A204.1 (cell line): ENCODE measurements around the gene ELANE.
A peak's percentile ranks its signal among the peaks of the same experiment; 100 is the strongest.
"Not testable (repeated sequence)": the region's sequence is repeated elsewhere in the genome, so short reads cannot be mapped to it uniquely, and the experiment has no call there.

ENCODE experiments used
- FAIRE-seq: peaks from 2 replicates; lab custom pipeline; 2012; peaks lifted over from hg19 to GRCh38; lab: Jason Lieb, UNC

ELANE gene

GRCh38 chr19:879711-880438 is 27.8 kb downstream of the ELANE start:
- no peak for FAIRE-seq

- FAIRE-seq = no peak
Observed at GRCh38 chr19:881385-882071, 29.4 kb downstream of the ELANE start.

- FAIRE-seq = no peak
Observed at GRCh38 chr19:882871-883497, 30.9 kb downstream of the ELANE start.

- FAIRE-seq = no peak
Observed at GRCh38 chr19:883661-884211, 31.6 kb downstream of the ELANE start.

- FAIRE-seq = no peak
Observed at GRCh38 chr19:884420-885211, 32.5 kb downstream of the ELANE start.

GRCh38 chr19:885536-886224 is 33.6 kb downstream of the ELANE start:
- no peak for FAIRE-seq

GRCh38 chr19:887072-887471 is 35.0 kb downstream of the ELANE start:
- FAIRE-seq = no peak

- FAIRE-seq = no peak
Observed at GRCh38 chr19:887599-887998, 35.5 kb downstream of the ELANE start.

- FAIRE-seq = no peak
Observed at GRCh38 chr19:888581-889385, 36.7 kb downstream of the ELANE start.

- no peak for FAIRE-seq
Observed at GRCh38 chr19:889662-890295, 37.7 kb downstream of the ELANE start.

- no peak for FAIRE-seq
Observed at GRCh38 chr19:890831-891230, 38.7 kb downstream of the ELANE start.

- FAIRE-seq = not testable (repeated sequence)
Observed at GRCh38 chr19:891421-892200, 39.5 kb downstream of the ELANE start.

- no peak for FAIRE-seq
Observed at GRCh38 chr19:892243-892893, 40.3 kb downstream of the ELANE start.

- peak; percentile 70 for FAIRE-seq
Observed at GRCh38 chr19:892894-893689, 41.0 kb downstream of the ELANE start, which contains the start of the genes MED16 and RNU6-9. Gene MED16, minus strand, starts transcription at chr19:893187. Its CDS starts 2,056 bp downstream, at chr19:891131. Gene RNU6-9, plus strand, starts transcription at chr19:893484.

GRCh38 chr19:896434-896833 is 44.3 kb downstream of the ELANE start:
- FAIRE-seq = no peak

GRCh38 chr19:896999-897398 is 44.9 kb downstream of the ELANE start:
- FAIRE-seq = no peak

- FAIRE-seq = no peak
Observed at GRCh38 chr19:897442-898039, 45.4 kb downstream of the ELANE start.

GRCh38 chr19:898663-899062 is 46.6 kb downstream of the ELANE start:
- no peak for FAIRE-seq
